Measurements from ENCODE around the gene TNRC6B.

Gene TNRC6B

GRCh38 chr22:40241200-40241763 is 63.6 kb downstream of the TNRC6B start:
- TF ChIP-seq CTCF (IDR thresholded peaks at IDR 0.05; ENCODE audit: borderline replicate concordance, insufficient read depth, low read depth, low read length): no peak
- H3K4me3 ChIP-seq (ENCODE audit: low read depth, low read length): no peak overlapping the region

- H3K4me3 ChIP-seq (ENCODE audit: low read depth, low read length): no peak overlapping the region
These were observed 66.2 kb downstream of the TNRC6B start for GRCh38 chr22:40243891-40244290.

GRCh38 chr22:40244586-40244985 is 66.9 kb downstream of the TNRC6B start:
- TF ChIP-seq CTCF (IDR thresholded peaks at IDR 0.05; ENCODE audit: borderline replicate concordance, insufficient read depth, low read depth, low read length): no peak
- no peak overlapping the region for H3K4me3 ChIP-seq (ENCODE audit: low read depth, low read length)

More at GRCh38 chr22:40243891-40244290, 66.2 kb downstream of the TNRC6B start:
- TF ChIP-seq CTCF (IDR thresholded peaks at IDR 0.05; ENCODE audit: borderline replicate concordance, insufficient read depth, low read depth, low read length): no peak

- no peak for TF ChIP-seq CTCF (IDR thresholded peaks at IDR 0.05; ENCODE audit: borderline replicate concordance, insufficient read depth, low read depth, low read length)
- no peak overlapping the region for H3K4me3 ChIP-seq (ENCODE audit: low read depth, low read length)
These were observed 70.3 kb downstream of the TNRC6B start for GRCh38 chr22:40247976-40248375.

GRCh38 chr22:40249286-40249685 is 71.6 kb downstream of the TNRC6B start:
- no peak for TF ChIP-seq CTCF (IDR thresholded peaks at IDR 0.05; ENCODE audit: borderline replicate concordance, insufficient read depth, low read depth, low read length)
- no peak overlapping the region for H3K4me3 ChIP-seq (ENCODE audit: low read depth, low read length)

GRCh38 chr22:40250608-40251007 is 72.9 kb downstream of the TNRC6B start:
- no peak overlapping the region for H3K4me3 ChIP-seq (ENCODE audit: low read depth, low read length)
- no peak for TF ChIP-seq CTCF (IDR thresholded peaks at IDR 0.05; ENCODE audit: borderline replicate concordance, insufficient read depth, low read depth, low read length)

GRCh38 chr22:40251106-40251505 is 73.4 kb downstream of the TNRC6B start:
- no peak overlapping the region for H3K4me3 ChIP-seq (ENCODE audit: low read depth, low read length)
- TF ChIP-seq CTCF (IDR thresholded peaks at IDR 0.05; ENCODE audit: borderline replicate concordance, insufficient read depth, low read depth, low read length): no peak
